Kidney (tissue), 14 donors: ENCODE measurements around the gene COX7A2. TPM values are rescaled to one million over a fixed set of nuclear protein-coding genes. Genes with fewer than 3 reads are reported as not detected.

Experiments used
- DNase-seq, 5 donors: peaks; one replicate each; pipeline ENCODE4 v3.0.0-alpha.2; 2013 to 2020
- FAIRE-seq: peaks from 2 replicates; lab custom pipeline; 2012; peaks lifted over from hg19 to GRCh38; lab: Jason Lieb, UNC
- H3K27ac ChIP-seq, 2 donors: one replicate each; pipeline ENCODE4 v1.7.0; 2013; ENCODE audit warnings: low read depth in 2 of 2, low read length in 2 of 2, inconsistent platforms in 1 of 2
- H3K27me3 ChIP-seq: one replicate; pipeline ENCODE4 v1.7.1; 2013; ENCODE audit warnings: low read length, inconsistent platforms; ENCODE audit not compliant: control insufficient read depth, insufficient read depth
- H3K36me3 ChIP-seq, 3 donors: one replicate each; pipeline versions ENCODE4 v1.7.0 to v1.7.1; 2013; ENCODE audit warnings: low read length in 3 of 3, control low read depth in 1 of 3, inconsistent platforms in 1 of 3; ENCODE audit not compliant: insufficient read depth in 3 of 3, control insufficient read depth in 2 of 3
- H3K4me1 ChIP-seq, 3 donors: one replicate each; pipeline versions ENCODE4 v1.7.0 to v1.7.1; 2013; ENCODE audit warnings: low read length in 3 of 3, inconsistent platforms in 1 of 3, low read depth in 1 of 3; ENCODE audit not compliant: control insufficient read depth in 2 of 3, insufficient read depth in 2 of 3
- H3K4me3 ChIP-seq, 3 donors: one replicate each; pipeline versions ENCODE4 v1.7.0 to v1.8.1; 2013; ENCODE audit warnings: low read length in 3 of 3, control low read depth in 1 of 3, inconsistent platforms in 1 of 3
- H3K9ac ChIP-seq, 3 donors: one replicate each; pipeline versions ENCODE4 v1.7.0 to v1.7.1; 2013; ENCODE audit warnings: low read length in 3 of 3, control low read depth in 1 of 3, inconsistent platforms in 1 of 3
- H3K9me3 ChIP-seq, 3 donors: one replicate each; pipeline versions ENCODE4 v1.7.0 to v1.7.1; 2013; ENCODE audit warnings: low read length in 3 of 3, control low read depth in 1 of 3, inconsistent platforms in 1 of 3; ENCODE audit not compliant: control insufficient read depth in 2 of 3, insufficient read depth in 1 of 3
- intact Hi-C: fragments of 100-400 bp; cut with DNase I; formaldehyde crosslinking; loops from one replicate; pipeline ENCODE4 v1.11.1; 2022
- polyA plus RNA-seq: library from polyadenylated mRNA; stranded (reverse); fragments of 350-450 nt; fragmentation: Illumina TruSeq; extraction: RNeasy Lipid Tissue Mini Kit (QIAGEN cat#74804); gene quantifications from one replicate; pipeline ENCODE4 v1.2.3, GENCODE V29; 2014; ENCODE audit warnings: low read depth, low replicate concordance; ENCODE audit not compliant: insufficient read depth
- total RNA-seq: library from RNA; stranded (reverse); fragmentation: NEBNext Ultra II Directional; extraction: Animal tissue kit (Norgen Biotek cat#: 25700); gene quantifications from one replicate; pipeline ENCODE4 v1.2.1, GENCODE V29; 2021
- TF ChIP-seq, protein P1 (sequence below): IDR thresholded peaks from 3 replicates; pipeline ENCODE4 v1.5.1; 2012; ENCODE audit warnings: mild to moderate bottlenecking, moderate library complexity, borderline replicate concordance; ENCODE audit not compliant: insufficient read depth; ENCODE audit errors: extremely low read depth
- donor health status: control.
- donor health status: control.
- donor health status: control.
- donor health status: control.
- donor health status: control.
- donor health status: DM: yes; HTN: yes; CAD: no.
- donor health status: Normal renal cell carcinoma (clear cell type).

Gene COX7A2
- total and polyA plus RNA-seq, 2 donors from 2014 or later: 315 to 812 TPM

DNA sequence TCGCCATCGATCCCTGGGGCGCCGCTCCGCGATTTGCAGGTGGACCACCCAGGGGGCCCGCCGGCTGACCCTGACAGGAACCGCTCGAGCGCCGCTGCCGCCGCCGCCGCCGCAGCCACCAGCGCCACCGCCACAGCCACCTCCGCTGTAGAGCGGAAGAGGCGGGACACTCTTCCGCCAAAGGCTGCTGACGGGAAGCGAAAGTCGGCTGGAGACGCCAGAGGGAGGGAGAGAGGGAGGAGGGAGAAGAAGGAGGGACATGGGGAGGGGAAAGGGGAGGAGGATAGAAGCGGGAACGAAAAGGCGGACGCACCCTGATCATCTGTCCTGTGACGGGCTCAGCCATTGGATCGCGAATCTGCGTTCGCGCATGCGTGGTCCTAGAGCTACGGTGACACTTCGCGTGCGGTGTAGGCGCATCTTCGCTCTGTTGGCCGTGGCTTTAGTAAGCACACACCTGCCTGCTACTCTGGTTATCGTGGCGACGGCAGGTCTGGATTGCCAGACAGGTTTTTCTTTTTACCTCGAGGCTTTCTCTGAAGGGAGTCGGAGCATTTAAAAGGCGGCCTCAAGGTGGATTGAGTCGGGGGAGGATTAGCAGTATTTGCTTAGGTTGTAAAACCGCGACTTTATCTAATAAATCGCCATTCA is 41.2 kb upstream of the COX7A2 start, which contains the start of gene TMEM30A:
Gene TMEM30A (minus strand): TSS at position 161 of the 651 bp plus-strand sequence. CDS start 154 bp downstream, at position 7.
- Histone ChIP-seq H3K27ac (peak within 1 kb of the TSS; percentile 90 to 92), H3K9ac (peak within 1 kb of the TSS; percentile 95 to 97 (median 97)), H3K4me3 (peak within 1 kb of the TSS; percentile 96 to 99 (median 99)), H3K36me3 (no peaks in the 10 kb centered on the region), H3K4me1 (peaks cover 0 to 5% (median 3%) of the 10 kb centered on the region in 3 donors), H3K9me3 (no peaks in the 10 kb centered on the region), H3K27me3 (no peaks in the 10 kb centered on the region)
- FAIRE-seq (peak; percentile 98), DNase-seq (peak; percentile 98 to 100 (median 98))
- TF ChIP-seq, protein P1, sequence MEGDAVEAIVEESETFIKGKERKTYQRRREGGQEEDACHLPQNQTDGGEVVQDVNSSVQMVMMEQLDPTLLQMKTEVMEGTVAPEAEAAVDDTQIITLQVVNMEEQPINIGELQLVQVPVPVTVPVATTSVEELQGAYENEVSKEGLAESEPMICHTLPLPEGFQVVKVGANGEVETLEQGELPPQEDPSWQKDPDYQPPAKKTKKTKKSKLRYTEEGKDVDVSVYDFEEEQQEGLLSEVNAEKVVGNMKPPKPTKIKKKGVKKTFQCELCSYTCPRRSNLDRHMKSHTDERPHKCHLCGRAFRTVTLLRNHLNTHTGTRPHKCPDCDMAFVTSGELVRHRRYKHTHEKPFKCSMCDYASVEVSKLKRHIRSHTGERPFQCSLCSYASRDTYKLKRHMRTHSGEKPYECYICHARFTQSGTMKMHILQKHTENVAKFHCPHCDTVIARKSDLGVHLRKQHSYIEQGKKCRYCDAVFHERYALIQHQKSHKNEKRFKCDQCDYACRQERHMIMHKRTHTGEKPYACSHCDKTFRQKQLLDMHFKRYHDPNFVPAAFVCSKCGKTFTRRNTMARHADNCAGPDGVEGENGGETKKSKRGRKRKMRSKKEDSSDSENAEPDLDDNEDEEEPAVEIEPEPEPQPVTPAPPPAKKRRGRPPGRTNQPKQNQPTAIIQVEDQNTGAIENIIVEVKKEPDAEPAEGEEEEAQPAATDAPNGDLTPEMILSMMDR: no peak
- intact Hi-C loops: no loop called here

DNA sequence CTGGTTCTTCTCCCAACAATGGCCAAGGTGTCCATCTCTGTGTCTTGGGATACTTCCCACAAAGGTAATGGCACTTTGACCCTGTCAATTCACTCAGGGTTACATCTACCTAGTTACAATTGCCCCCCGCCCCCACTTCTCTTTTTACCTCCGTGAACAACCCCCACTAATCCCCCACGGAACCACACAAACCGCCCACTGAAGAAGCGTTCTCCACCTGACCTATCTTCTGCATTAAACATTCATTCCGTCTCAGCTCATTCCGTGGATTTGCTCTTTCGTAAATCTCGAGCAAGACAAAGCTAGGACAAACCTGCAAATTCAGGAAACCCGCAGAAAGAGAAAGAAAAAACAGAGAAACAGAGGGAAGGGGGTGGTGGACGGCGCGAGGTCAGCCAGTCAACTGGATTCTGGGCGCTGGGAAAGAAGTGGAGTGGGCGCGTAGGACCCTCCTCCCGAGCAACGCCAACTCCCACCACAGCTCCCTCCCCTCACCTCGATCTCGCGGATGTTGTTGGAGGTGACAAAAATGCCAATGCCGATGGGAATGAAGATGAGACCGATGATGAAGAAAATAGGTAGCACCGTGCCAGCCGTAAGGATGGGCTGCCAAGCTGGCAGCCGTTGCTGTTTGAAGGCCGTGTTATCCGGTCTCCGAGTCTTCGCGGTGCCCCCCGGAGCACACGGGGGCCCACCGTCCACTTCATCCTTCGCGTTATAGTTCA is 40.5 kb upstream of the COX7A2 start:
- H3K36me3 ChIP-seq: no peaks in the 10 kb centered on the region
- FAIRE-seq: no peak
- intact Hi-C loops: no loop called here
- no peaks in the 10 kb centered on the region for H3K9me3 ChIP-seq
- H3K27ac ChIP-seq: peak overlapping the region; percentile 90 to 92
- peak in 4 of 5 donors; percentile 55 to 81 (median 73) for DNase-seq
- no peaks in the 10 kb centered on the region for H3K27me3 ChIP-seq
- TF ChIP-seq, protein P1: no peak
- peak overlapping the region; percentile 96 to 99 (median 99) for H3K4me3 ChIP-seq
- H3K4me1 ChIP-seq: peaks cover 0 to 10% (median 3%) of the 10 kb centered on the region in 3 donors
- peak overlapping the region; percentile 94 to 97 (median 97) for H3K9ac ChIP-seq

- peak overlapping the region in 2 of 3 donors; percentile 99 for H3K4me3 ChIP-seq
- H3K36me3 ChIP-seq: no peaks in the 10 kb centered on the region
- H3K4me1 ChIP-seq: peaks cover 0 to 10% (median 9%) of the 10 kb centered on the region in 3 donors
- TF ChIP-seq, protein P1: no peak
- FAIRE-seq (no peak), DNase-seq (no peak)
- intact Hi-C loops: no loop called here
- no peak overlapping the region for H3K27ac ChIP-seq
- peak overlapping the region; percentile 3 to 62 (median 11) for H3K9ac ChIP-seq
- H3K27me3 ChIP-seq: no peaks in the 10 kb centered on the region
- H3K9me3 ChIP-seq: no peaks in the 10 kb centered on the region
These were observed 39.1 kb upstream of the COX7A2 start for GRCh38 chr6:75282706-75283105.
